ENCODE measurements around the gene CROCC.

DNA sequence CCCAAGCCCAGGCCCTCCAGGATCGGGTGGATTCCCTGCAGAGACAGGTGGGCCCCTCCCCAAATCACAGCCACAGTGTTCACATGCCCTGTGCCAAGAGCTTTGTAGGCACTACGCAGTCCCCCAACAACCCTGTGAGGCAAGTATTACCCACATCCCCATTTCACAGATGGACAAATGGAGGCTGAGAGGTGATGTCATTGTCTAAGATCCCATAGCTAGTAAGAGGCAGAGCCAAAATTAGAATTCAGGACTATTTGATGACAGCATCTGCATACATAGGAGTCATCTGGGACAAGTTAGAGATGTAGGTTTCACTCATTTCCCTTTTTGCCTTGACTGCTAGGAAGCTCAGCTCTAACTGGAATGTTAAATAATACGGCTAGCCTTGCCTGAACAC lies 46.6 kb downstream of the CROCC start:
- TF ChIP-seq POLR2AphosphoS5 (IDR thresholded peaks at IDR 0.05; ENCODE audit: low read depth, low read length) (no peak), POLR2A (IDR thresholded peaks at IDR 0.05; ENCODE audit: low read depth, low read length) (no peak), TAF1 (IDR thresholded peaks at IDR 0.05; ENCODE audit: low read depth, low read length) (no peak), SPI1 (IDR thresholded peaks at IDR 0.05; ENCODE audit: low read depth, low read length) (no peak), POU2F2 (IDR thresholded peaks at IDR 0.05; ENCODE audit: low read depth, low read length) (no peak)
